OCI-LY1 (cell line): ENCODE results near the gene GAPDH.

ENCODE experiments used
- H2AFZ ChIP-seq: fragments of 200-600 bp; sonication (generic), shearing (Covaris generic); 2 replicates; pipeline ENCODE4 v1.6.0; 2014; ENCODE audit warnings: antibody characterized with exemption, mild to moderate bottlenecking, low read length
- H3F3A ChIP-seq: fragments of 200-600 bp; sonication (generic), shearing (Covaris generic); 2 replicates; pipeline ENCODE4 v1.6.0; 2014; ENCODE audit warnings: mild to moderate bottlenecking, antibody characterized with exemption, low read length, moderate library complexity; ENCODE audit not compliant: insufficient read depth
- H3K27ac ChIP-seq: fragments of 200-600 bp; sonication (generic); 2 replicates; pipeline ENCODE4 v1.5.1; 2014; ENCODE audit warnings: low read length, mixed run types, mild to moderate bottlenecking, low read depth; ENCODE audit not compliant: poor library complexity, severe bottlenecking
- H3K27me3 ChIP-seq: fragments of 200-600 bp; sonication (generic); 2 replicates; pipeline ENCODE4 v1.6.0; 2014; ENCODE audit warnings: antibody characterized with exemption, mild to moderate bottlenecking, low read length, moderate library complexity; ENCODE audit not compliant: insufficient read depth
- H3K36me3 ChIP-seq: fragments of 200-600 bp; sonication (generic); 2 replicates; pipeline ENCODE4 v1.6.1; 2014; ENCODE audit warnings: mild to moderate bottlenecking, antibody characterized with exemption, low read length, moderate library complexity, mixed read lengths; ENCODE audit not compliant: insufficient read depth
- H3K4me1 ChIP-seq: fragments of 200-600 bp; sonication (generic); 2 replicates; pipeline ENCODE4 v1.5.1; 2014; ENCODE audit warnings: mild to moderate bottlenecking, low read length, moderate library complexity; ENCODE audit not compliant: insufficient read depth, severe bottlenecking
- H3K4me2 ChIP-seq: fragments of 200-600 bp; sonication (generic), shearing (Covaris generic); 2 replicates; pipeline ENCODE4 v1.6.1; 2014; ENCODE audit warnings: low read length
- H3K4me3 ChIP-seq: fragments of 200-600 bp; sonication (generic); 2 replicates; pipeline ENCODE4 v1.5.1; 2014; ENCODE audit warnings: low read length, low read depth, mild to moderate bottlenecking, mixed read lengths; ENCODE audit not compliant: poor library complexity, severe bottlenecking
- H3K79me2 ChIP-seq: fragments of 200-600 bp; shearing (Covaris generic); 2 replicates; pipeline ENCODE4 v1.6.1; 2016; ENCODE audit warnings: mixed run types, low read length, mixed read lengths; ENCODE audit not compliant: insufficient read depth
- H3K9ac ChIP-seq: fragments of 200-600 bp; sonication (generic), shearing (Covaris generic); 2 replicates; pipeline ENCODE4 v1.6.1; 2014; ENCODE audit warnings: mild to moderate bottlenecking, low read length, mixed read lengths
- H3K9me2 ChIP-seq: fragments of 200-600 bp; sonication (generic), shearing (Covaris generic); 2 replicates; pipeline ENCODE4 v1.6.1; 2014; ENCODE audit warnings: low read depth, mild to moderate bottlenecking, low read length, mixed read lengths
- H3K9me3 ChIP-seq: fragments of 200-600 bp; shearing (Covaris generic); 2 replicates; pipeline ENCODE4 v1.6.1; 2014; ENCODE audit warnings: low read length, mixed read lengths
- H4K20me1 ChIP-seq: fragments of 200-600 bp; sonication (generic), shearing (Covaris generic); 2 replicates; pipeline ENCODE4 v1.6.0; 2016; ENCODE audit warnings: mild to moderate bottlenecking, low read length; ENCODE audit not compliant: insufficient read depth
- CTCF ChIP-seq: fragments of 200-600 bp; sonication (generic), shearing (Covaris generic); IDR thresholded peaks from 2 replicates; pipeline ENCODE4 v1.5.1; 2017; ENCODE audit warnings: mild to moderate bottlenecking, antibody characterized with exemption, low read length, moderate library complexity, mixed read lengths
- EZH2 ChIP-seq: fragments of 200-600 bp; sonication (generic), shearing (Covaris generic); IDR thresholded peaks from 2 replicates; pipeline ENCODE4 v1.8.0; 2017; ENCODE audit warnings: borderline replicate concordance, mixed run types, mild to moderate bottlenecking, antibody characterized with exemption, low read length, moderate library complexity, mixed read lengths

The GAPDH gene

GRCh38 chr12:6560501-6561205, 26.3 kb downstream of the GAPDH start:
- Histone ChIP-seq H3K4me1 (peaks cover 7% of the 10 kb centered on the region), H3K79me2 (no peaks in the 10 kb centered on the region), H3F3A (0 out of 2 replicates have a peak, but pooled peaks cover 4% of the 10 kb centered on the region), H3K4me3 (no peak overlapping the region), H4K20me1 (no peaks in the 10 kb centered on the region), H3K27ac (no peak overlapping the region), H3K9ac (no peak overlapping the region), H2AFZ (no peak overlapping the region), H3K27me3 (no peaks in the 10 kb centered on the region), H3K9me3 (no peaks in the 10 kb centered on the region), H3K36me3 (peaks cover 86% of the 10 kb centered on the region), H3K9me2 (no peaks in the 10 kb centered on the region), H3K4me2 (no peak overlapping the region)
- TF ChIP-seq CTCF (no peak), EZH2 (no peak)

GRCh38 chr12:6562881-6563280, 28.6 kb downstream of the GAPDH start:
- no peak for TF ChIP-seq CTCF
- no peak for TF ChIP-seq EZH2
- Histone ChIP-seq H4K20me1 (no peaks in the 10 kb centered on the region), H3K79me2 (peaks cover 14% of the 10 kb centered on the region), H3K27me3 (no peaks in the 10 kb centered on the region), H3K4me2 (no peak overlapping the region), H3K9ac (no peak overlapping the region), H3K36me3 (peaks cover 85% of the 10 kb centered on the region), H3K4me1 (peaks cover 8% of the 10 kb centered on the region), H3F3A (no peaks in the 10 kb centered on the region), H3K4me3 (no peak overlapping the region), H2AFZ (no peak overlapping the region), H3K9me3 (no peaks in the 10 kb centered on the region), H3K27ac (no peak overlapping the region), H3K9me2 (no peaks in the 10 kb centered on the region)

- peaks cover 14% of the 10 kb centered on the region for H3K79me2 ChIP-seq
- H3K4me3 ChIP-seq: no peak overlapping the region
- no peak overlapping the region for H3K4me2 ChIP-seq
- peaks cover 10% of the 10 kb centered on the region for H3K4me1 ChIP-seq
- no peak overlapping the region for H2AFZ ChIP-seq
- peaks cover 83% of the 10 kb centered on the region for H3K36me3 ChIP-seq
- no peaks in the 10 kb centered on the region for H3K27me3 ChIP-seq
- no peaks in the 10 kb centered on the region for H3K9me2 ChIP-seq
- no peak overlapping the region for H3K9ac ChIP-seq
- no peaks in the 10 kb centered on the region for H3K9me3 ChIP-seq
- H4K20me1 ChIP-seq: no peaks in the 10 kb centered on the region
- no peak overlapping the region for H3K27ac ChIP-seq
- H3F3A ChIP-seq: no peaks in the 10 kb centered on the region
- TF ChIP-seq CTCF: peak; percentile 89
- no peak for TF ChIP-seq EZH2
These were observed 29.2 kb downstream of the GAPDH start for GRCh38 chr12:6563448-6564050.
